Measurements from ENCODE around the gene NPTN. TPM values are rescaled to one million over a fixed set of nuclear protein-coding genes. Genes with fewer than 3 reads are reported as not detected.

The NPTN gene
- total RNA-seq, 1 experiment from 2014 or later = 90.9 TPM

GRCh38 chr15:73571346-73571745 is 61.8 kb downstream of the NPTN start:
- Histone ChIP-seq H3K4me1 (ENCODE audit: control insufficient read depth in 1 of 2, insufficient read depth in 2 of 2, low read length in 2 of 2) (no peaks in the 10 kb centered on the region), H3K79me2 (ENCODE audit: insufficient read depth, low read length) (no peaks in the 10 kb centered on the region), H3K9me3 (ENCODE audit: control insufficient read depth in 1 of 2, insufficient read depth in 1 of 2, low read depth in 1 of 2, low read length in 2 of 2) (no peaks in the 10 kb centered on the region), H3K36me3 (ENCODE audit: control insufficient read depth in 1 of 2, insufficient read depth in 2 of 2, low read length in 2 of 2) (peaks cover 23 to 37% of the 10 kb centered on the region in 2 experiments; a peak in 3 of 4 replicates), H3K9me2 (ENCODE audit: insufficient read depth) (no peaks in the 10 kb centered on the region), H2AFZ (ENCODE audit: low read depth, low read length, poor library complexity, severe bottlenecking) (no peak overlapping the region), H3K9ac (ENCODE audit: low read length) (no peak overlapping the region), H4K20me1 (ENCODE audit: insufficient read depth) (no peaks in the 10 kb centered on the region), H3K27ac (ENCODE audit: low read depth, low read length) (no peak overlapping the region), H3K4me3 (replicated peaks in 1 of 2; ENCODE audit: low read depth in 1 of 2, low read length in 2 of 2) (no peak overlapping the region), H3K27me3 (ENCODE audit: insufficient read depth, low read length) (no peaks in the 10 kb centered on the region), H3K4me2 (ENCODE audit: low read length) (no peak overlapping the region)
- DNase-seq (ENCODE audit: low read depth, low spot score) = no peak
- POLR2A ChIA-PET = no interaction called here
- BruUV-seq (replicated peaks) = no TSS peak
- no peak for TF ChIP-seq EZH2 (IDR thresholded peaks at IDR 0.05)
- no peak for TF ChIP-seq EGR1 (IDR thresholded peaks at IDR 0.05; ENCODE audit: low read depth)
- no peak for TF ChIP-seq ZBTB33 (IDR thresholded peaks at IDR 0.05; ENCODE audit: extremely low read depth, insufficient replicate concordance, low read length)
- no peak for TF ChIP-seq CBX3 (IDR thresholded peaks at IDR 0.05; ENCODE audit: low read depth)
- TF ChIP-seq JUND (IDR thresholded peaks at IDR 0.05) = no peak
- no peak for TF ChIP-seq SRF (IDR thresholded peaks at IDR 0.05; ENCODE audit: low read depth)
- TF ChIP-seq ATF3 (IDR thresholded peaks at IDR 0.05) = no peak
- no peak for TF ChIP-seq ZNF274 (IDR thresholded peaks at IDR 0.05; ENCODE audit: low read depth, low read length)
- TF ChIP-seq FOSL1 (IDR thresholded peaks at IDR 0.05; ENCODE audit: low read depth) = no peak
- TF ChIP-seq POLR2A (IDR thresholded peaks at IDR 0.05; ENCODE audit: borderline replicate concordance, extremely low read depth, insufficient read depth, insufficient read length) = no peak
- RAD21 ChIA-PET (ENCODE audit: low non-redundant PET in 1 of 2, low total read pairs in 2 of 2, uncharacterized antibody in 2 of 2, unreplicated experiment in 2 of 2) = no interaction called here
- no peak for ATAC-seq
- CTCF ChIA-PET = interaction anchor here (0.9 kb wide), 1 partner anchor 11 kb away, joined by 5 read pairs; no protein-coding TSS in a partner anchor
- intact Hi-C loops (cut with micrococcal nuclease) = no loop called here

All from HCT116 (cell line).